Ureter (tissue), 1 donor: ENCODE results near the gene NEDD9. TPM values are rescaled to one million over a fixed set of nuclear protein-coding genes. Genes with fewer than 3 reads are reported as not detected.

Experiments
- DNase-seq: peaks from one replicate; pipeline ENCODE4 v3.0.0-alpha.2; 2020; ENCODE audit warnings: low spot score
- total RNA-seq: library from RNA; stranded (reverse); gene quantifications from one replicate; pipeline ENCODE4 v1.2.4, GENCODE V29; 2023
- donor health status: DM: yes; HTN: yes; CAD: no.

NEDD9 gene
- total RNA-seq, 1 donor from 2014 or later = 65.8 TPM

DNA sequence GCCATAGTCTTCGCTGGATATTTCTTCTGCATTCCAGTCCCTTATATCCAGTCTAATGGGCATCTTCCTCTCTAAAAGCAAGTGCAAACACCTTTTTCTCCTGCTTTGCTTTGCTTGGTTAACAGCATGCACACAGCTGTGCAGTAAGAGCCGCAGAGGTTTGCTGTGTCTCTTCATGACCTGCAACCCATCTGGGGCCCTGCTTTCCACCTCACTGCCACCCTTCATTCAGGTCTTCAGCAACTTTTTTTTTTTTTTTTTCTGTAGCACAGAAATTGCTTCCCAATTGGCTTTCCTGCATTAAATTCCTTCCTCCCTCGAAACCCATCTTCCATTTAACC lies 14.4 kb downstream of the NEDD9 start:
- DNase-seq = no peak

- no peak for DNase-seq
Measured at GRCh38 chr6:11217360-11218101, 14.9 kb downstream of the NEDD9 start.

GRCh38 chr6:11215773-11216172 lies 16.7 kb downstream of the NEDD9 start:
- peak; percentile 63 for DNase-seq

- DNase-seq = no peak
Measured at GRCh38 chr6:11214901-11215300, 17.6 kb downstream of the NEDD9 start.

DNA sequence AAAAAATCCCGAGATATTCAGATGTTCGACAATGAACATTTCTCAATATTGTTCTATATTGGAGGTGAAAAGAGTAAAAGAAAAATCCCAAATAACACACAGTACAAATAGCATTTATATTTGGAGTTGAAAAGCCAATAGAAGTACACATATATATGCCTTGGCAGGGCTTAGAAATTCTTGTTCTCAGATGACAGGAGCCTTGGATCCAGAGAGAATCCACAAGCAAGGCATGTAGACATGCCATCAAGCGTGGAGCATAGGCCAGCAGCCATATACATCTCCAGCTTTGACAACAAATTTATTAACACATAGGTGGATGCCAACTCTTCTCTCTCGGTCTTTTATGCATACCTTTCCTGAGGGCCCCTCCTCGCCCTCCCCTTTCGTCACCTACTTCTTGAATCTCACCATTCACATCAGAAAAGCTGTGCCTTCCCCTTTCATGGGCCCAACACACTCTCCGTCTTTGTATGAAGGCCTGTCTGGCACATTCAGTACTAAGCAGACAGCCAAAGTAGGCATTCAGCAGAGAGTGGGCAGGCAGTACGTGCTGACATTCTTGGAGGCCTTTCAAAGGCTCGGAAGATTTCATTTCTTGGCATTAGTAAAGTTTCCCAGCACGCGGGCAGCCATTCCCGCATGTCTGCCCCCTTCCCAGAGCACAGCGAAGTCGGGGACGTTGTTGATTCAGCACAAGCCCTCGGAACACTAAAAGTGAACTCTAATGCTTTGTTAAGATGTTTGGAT lies 18.2 kb downstream of the NEDD9 start:
- DNase-seq = no peak

DNA sequence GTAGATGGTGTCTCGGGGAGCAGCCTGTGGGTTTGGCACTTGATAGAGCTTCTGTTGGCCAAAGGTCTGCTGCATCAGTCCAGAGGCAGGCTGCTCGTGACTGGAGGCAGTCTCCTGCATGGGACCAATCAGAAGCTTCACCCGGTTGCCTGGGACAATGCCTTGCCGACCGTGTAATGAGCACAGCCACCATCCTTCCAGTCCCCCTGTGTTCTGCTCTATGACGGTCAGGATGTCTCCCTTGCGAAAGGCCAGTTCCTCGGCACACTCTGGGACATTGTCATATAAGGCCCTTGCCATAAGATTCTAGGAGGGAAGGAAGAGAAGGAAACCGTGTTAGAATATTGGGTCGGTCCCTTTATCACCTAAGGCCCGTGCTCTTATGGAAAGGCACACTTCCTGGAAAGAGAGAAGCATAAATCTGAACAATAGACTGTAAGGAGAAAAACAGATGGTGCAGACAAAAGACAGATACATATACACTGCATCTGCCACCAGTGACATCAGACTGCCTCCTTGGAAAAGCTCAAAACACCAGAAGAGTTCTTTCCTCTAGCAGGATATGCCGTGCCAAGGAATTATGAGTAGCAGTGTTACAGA lies 18.9 kb downstream of the NEDD9 start:
- DNase-seq = no peak

- DNase-seq = no peak
Measured at GRCh38 chr6:11212664-11213063, 19.8 kb downstream of the NEDD9 start.

DNA sequence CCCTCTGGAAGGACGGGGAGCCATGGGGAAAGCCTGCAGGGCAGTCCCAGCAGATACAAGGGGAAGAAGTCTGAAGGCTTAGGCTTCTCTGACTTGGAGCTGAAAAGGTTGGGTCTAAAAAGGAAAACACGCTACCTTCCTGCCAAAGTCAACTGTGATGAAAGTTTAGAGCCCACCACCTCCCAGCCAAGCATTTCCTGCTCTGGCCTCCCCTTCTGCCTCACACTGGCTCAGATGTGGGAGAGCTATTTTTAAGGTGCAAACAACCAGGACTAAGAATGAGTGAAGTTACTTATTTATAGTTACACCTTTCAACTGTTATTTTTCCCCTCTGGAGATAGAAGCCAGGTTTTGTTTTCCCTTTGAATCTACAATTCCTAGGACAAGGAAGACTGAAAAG lies 21.2 kb downstream of the NEDD9 start:
- DNase-seq = no peak

DNA sequence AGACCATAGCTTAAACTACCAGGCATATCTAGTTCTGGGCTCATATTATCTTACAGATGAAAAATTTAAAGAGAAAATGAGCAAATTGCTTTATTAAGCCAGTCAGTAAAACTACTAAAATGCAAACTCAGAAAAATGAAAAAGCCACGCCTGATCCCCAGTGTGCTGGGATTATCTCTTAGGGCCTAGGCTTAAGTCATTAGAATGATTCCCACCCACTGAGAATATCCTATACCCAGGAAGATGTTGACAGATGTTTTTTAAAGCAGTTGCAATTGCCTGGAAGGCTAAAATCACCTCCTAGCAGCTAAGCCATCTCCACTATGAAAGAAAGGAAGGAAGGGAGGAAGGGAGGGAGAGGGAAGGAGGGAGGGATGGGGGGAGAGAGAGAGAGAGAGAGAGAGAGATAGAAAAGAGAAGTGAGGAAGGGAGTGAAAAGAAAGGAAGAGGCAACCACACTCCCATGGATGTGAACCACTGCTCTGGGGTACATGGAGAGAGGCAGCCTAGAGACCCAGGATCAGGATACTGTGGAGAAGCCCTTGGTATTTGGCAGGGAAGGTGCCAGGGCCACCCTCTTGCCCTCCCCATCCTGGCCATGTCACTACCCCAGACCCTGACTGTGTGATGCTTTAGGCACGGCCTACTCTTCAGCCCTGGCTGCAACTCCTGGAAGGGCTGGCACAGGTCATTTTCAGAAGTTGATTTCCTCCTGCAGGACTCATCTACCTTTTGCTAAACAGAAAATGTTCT lies 21.9 kb downstream of the NEDD9 start:
- DNase-seq = no peak

- no peak for DNase-seq
Measured at GRCh38 chr6:11209906-11210305, 22.6 kb downstream of the NEDD9 start.

- no peak for DNase-seq
Measured at GRCh38 chr6:11209369-11209768, 23.1 kb downstream of the NEDD9 start.

DNA sequence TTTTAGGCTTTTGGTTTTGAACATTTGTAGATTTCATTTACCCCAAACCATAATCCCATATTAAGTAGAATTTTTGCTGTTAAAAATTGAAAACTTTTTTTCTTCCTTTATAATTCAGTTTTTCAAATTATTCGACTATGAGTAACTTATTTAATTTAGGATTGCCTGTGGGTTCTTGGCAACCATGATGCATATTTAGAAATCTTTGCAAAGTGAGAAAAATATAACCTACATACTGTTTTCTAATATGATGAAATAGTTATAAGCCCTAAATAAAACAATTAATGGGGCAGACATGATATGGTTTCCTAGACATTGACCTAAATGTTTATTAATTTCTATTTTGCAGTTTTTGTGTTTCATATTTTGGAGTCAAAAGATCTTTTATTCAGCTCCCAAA lies 23.6 kb downstream of the NEDD9 start:
- DNase-seq = no peak

- no peak for DNase-seq
Measured at GRCh38 chr6:11208267-11208666, 24.2 kb downstream of the NEDD9 start.

DNA sequence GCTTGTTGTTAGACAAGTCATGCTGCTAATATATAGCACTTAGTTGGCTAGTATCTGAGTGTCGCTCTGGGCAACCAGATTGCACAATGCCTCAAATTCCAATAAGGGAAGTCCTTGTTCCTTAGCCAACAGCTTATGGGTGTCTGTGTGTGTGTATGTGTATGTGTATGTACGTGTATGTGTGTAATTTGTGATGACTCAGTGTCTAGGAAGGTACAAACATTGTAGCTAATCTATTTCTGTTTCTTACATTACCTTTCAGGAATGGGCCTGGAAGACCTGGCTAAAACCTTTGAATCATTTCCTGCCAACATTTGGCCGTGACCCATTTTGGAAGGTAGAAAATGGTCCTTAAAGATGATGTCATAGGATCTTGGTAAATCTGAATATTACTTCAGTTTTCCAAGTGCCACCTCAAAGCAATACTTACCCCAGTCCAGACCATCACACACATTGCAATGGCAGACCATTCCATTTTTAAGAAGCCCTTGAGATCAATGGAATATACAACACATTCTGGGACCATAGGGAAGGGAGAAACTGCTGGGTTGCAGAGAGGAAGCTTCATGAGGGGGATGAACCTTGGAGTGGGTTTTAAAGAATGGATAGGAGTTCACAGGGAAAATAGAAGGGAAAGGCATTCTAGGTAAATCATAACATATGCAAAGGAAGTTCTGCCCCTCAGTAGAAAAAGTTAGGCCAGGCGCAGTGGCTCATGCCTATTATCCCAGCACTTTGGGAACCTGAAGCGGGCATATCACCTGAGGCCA lies 25.1 kb downstream of the NEDD9 start:
- peak; percentile 77 for DNase-seq

DNA sequence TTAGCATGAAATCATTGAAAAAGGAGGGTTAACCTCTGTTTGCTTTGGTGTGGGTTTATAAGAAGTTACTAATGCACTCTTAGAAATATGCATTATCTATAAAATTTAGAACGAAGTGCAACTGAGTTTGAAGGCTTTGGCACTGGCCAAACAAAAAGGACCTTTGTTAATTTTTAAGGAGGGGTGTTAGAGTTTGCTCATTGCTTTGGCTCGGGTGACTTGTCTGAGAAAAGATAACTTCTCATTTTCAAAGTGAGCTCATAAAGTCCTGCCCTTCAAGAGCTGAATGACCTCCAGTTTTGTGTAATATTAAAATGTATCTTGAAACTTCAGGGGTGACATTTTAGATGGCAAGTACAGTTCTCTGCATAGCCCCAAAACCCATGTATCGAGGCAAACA lies 25.9 kb downstream of the NEDD9 start:
- DNase-seq = no peak

- no peak for DNase-seq
Measured at GRCh38 chr6:11204794-11205366, 27.6 kb downstream of the NEDD9 start.

DNA sequence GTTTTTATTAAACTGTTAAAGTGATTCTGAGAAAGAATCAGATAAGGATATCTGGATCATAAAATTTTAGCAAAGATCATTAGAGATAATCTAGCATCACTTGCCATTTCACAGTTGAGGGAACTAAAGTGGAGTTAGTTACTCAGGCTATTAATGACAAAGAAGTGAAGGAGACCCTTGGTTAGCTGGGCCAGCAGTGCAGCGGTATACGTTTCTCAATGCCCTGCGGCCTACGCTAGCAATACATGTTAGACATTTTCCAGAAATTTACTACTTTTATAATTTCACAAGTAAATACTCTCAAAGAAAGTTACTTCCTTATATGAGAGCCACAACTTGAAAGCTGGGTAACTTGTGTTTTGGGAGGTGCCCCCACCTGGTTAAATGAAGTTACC lies 28.5 kb downstream of the NEDD9 start:
- no peak for DNase-seq

GRCh38 chr6:11203306-11204004 lies 29.0 kb downstream of the NEDD9 start:
- DNase-seq = no peak

DNA sequence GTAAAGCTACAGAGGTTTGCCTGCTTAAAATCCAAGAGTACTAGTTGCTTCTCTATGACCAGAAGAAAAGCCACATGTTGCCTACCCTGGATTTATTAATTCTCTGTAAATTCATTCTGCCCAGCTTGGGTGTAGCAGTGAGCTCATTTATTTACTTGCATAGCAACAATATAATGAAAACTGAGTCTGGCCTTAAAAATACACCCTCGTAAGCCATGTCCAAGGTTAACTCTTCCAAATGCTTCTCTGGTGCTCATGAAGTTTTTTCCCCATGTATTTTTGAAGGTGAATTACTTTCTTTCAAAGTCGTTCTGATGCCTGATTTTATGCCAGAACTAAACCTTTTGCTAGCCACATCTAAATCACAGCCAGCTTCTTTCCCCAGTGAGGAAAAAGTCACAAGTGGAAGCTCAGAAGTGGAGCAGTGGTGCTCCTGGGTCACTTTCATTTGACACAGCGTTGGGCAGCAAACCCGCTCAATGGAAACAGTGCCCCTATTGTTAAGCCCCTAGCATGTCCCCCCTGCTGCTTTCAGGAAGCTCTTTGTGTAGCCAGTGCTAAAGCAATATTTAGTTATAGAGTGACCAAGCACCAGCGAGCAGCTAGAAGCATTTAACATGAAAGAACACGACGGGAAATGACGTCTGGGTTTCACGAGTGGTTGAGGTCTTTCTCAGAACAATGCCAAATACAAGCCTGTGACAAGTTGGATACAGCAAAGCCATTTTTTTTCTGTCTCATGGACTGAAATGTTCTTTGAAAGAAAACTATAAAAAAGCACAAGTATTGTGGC lies 29.8 kb downstream of the NEDD9 start:
- no peak for DNase-seq
